ENCODE measurements around the gene IL4. TPM values are rescaled to one million over a fixed set of nuclear protein-coding genes. Genes with fewer than 3 reads are reported as not detected.

The IL4 gene
- total and polyA plus RNA-seq, 9 of the 15 experiments (the other 6 are each of a cell fraction or from before 2014, with no cell fraction given) = 0.22 to 0.62 TPM; not detected in 7

DNA sequence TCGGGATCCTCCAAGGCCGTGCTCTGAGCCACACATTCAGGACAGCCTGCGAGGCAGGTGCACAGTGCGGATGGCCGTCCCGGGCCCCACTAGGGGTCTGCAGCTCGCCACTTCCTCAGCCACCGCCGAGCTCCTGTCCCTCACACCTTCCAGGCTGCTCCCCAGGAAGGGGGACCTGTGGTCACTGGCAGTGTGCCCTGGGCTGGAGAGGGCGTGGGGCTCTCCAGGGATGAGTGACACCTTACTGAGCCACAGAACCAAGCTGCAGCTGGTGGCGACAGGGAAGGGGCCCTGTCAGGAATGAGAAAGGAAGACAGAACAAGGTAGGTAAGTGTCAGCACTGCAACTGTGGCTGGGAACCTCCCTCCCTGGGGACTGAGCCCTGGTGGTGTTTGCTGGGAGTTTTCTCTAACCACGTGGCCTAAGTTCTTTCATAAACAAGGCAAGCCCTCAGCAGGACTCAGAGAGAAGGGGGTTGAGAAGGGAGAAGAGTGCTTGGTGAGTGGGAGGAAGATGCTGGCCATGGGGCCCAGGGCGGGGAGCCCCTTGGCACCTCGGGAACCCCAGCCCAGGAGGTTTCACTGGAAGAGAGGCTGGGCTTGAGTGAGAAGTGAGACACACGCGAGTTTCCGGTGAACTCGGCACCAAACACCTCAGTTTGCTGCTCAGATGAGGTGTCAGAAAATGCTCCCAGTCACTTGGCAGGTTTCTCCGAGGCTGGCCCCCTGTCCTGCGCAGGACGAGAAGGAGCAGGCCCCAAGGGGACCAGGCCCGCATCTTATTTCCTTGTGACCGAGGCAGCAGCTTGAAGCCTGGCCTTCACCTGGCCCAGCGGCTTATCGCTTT lies 10.6 kb upstream of the IL4 start (continued):
- TF ChIP-seq, protein P1, sequence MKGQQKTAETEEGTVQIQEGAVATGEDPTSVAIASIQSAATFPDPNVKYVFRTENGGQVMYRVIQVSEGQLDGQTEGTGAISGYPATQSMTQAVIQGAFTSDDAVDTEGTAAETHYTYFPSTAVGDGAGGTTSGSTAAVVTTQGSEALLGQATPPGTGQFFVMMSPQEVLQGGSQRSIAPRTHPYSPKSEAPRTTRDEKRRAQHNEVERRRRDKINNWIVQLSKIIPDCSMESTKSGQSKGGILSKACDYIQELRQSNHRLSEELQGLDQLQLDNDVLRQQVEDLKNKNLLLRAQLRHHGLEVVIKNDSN (CRISPR knock-in tag; IDR thresholded peaks at IDR 0.05) = peak; percentile 81
- no peak for TF ChIP-seq POLR2H (tag; IDR thresholded peaks at IDR 0.05; ENCODE audit: low read depth)
- TF ChIP-seq ILK (tag; IDR thresholded peaks at IDR 0.05; ENCODE audit: borderline replicate concordance, low read depth) = no peak
- TF ChIP-seq CBX5 (IDR thresholded peaks at IDR 0.05; ENCODE audit: borderline replicate concordance, low read depth) = no peak
- no peak for TF ChIP-seq NFIX (CRISPR knock-in tag; IDR thresholded peaks at IDR 0.05; ENCODE audit: low read depth)
- TF ChIP-seq RAD21 (CRISPR knock-in tag; conservative IDR thresholded peaks at IDR 0.05 in 1 of 2, IDR thresholded peaks at IDR 0.05 in 1 of 2) = no peak
- TF ChIP-seq SRF (CRISPR knock-in tag; IDR thresholded peaks at IDR 0.05) = 0 out of 4 replicates have a peak, but pooled peaks of 1 of the 2 experiments have one; percentile 2
- TF ChIP-seq, protein P2, sequence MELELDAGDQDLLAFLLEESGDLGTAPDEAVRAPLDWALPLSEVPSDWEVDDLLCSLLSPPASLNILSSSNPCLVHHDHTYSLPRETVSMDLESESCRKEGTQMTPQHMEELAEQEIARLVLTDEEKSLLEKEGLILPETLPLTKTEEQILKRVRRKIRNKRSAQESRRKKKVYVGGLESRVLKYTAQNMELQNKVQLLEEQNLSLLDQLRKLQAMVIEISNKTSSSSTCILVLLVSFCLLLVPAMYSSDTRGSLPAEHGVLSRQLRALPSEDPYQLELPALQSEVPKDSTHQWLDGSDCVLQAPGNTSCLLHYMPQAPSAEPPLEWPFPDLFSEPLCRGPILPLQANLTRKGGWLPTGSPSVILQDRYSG (tag; conservative IDR thresholded peaks at IDR 0.05; ENCODE audit: low read depth) = no peak
- TF ChIP-seq ZFP30 (CRISPR knock-in tag; IDR thresholded peaks at IDR 0.05; ENCODE audit: borderline replicate concordance) = no peak
- TF ChIP-seq SMAD4 (CRISPR knock-in tag; conservative IDR thresholded peaks at IDR 0.05) = peak; percentile 1; the same call in 1 of the 2 replicates
- TF ChIP-seq TAF9B (IDR thresholded peaks at IDR 0.05; ENCODE audit: partially characterized antibody) = no peak
- TF ChIP-seq RB1 (IDR thresholded peaks at IDR 0.05; ENCODE audit: low read depth) = no peak
- TF ChIP-seq CHD4 (IDR thresholded peaks at IDR 0.05; ENCODE audit: insufficient read depth, insufficient replicate concordance, low read depth, low read length, poor library complexity, severe bottlenecking) = no peak
- TF ChIP-seq CBX3 (IDR thresholded peaks at IDR 0.05; ENCODE audit: borderline replicate concordance in 1 of 2, low read length in 2 of 2) = no peak
- no peak for TF ChIP-seq SMAD3 (CRISPR knock-in tag; conservative IDR thresholded peaks at IDR 0.05)
- TF ChIP-seq ZNF311 (CRISPR knock-in tag; IDR thresholded peaks at IDR 0.05) = no peak; the same call in 1 of the 2 replicates
- no peak for TF ChIP-seq POLR3G (IDR thresholded peaks at IDR 0.05; ENCODE audit: extremely low read depth, insufficient read length, insufficient replicate concordance)
- no peak for TF ChIP-seq CCNT2 (IDR thresholded peaks at IDR 0.05; ENCODE audit: borderline replicate concordance, extremely low read depth, insufficient read length, low read depth, low read length)
- TF ChIP-seq, protein P3, sequence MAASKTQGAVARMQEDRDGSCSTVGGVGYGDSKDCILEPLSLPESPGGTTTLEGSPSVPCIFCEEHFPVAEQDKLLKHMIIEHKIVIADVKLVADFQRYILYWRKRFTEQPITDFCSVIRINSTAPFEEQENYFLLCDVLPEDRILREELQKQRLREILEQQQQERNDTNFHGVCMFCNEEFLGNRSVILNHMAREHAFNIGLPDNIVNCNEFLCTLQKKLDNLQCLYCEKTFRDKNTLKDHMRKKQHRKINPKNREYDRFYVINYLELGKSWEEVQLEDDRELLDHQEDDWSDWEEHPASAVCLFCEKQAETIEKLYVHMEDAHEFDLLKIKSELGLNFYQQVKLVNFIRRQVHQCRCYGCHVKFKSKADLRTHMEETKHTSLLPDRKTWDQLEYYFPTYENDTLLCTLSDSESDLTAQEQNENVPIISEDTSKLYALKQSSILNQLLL (CRISPR knock-in tag; IDR thresholded peaks at IDR 0.05; ENCODE audit: borderline replicate concordance) = no peak
- TF ChIP-seq ESRRA (IDR thresholded peaks at IDR 0.05; ENCODE audit: borderline replicate concordance, low read depth) = no peak
- no peak for TF ChIP-seq SIRT6 (IDR thresholded peaks at IDR 0.05; ENCODE audit: low read depth, low read length)
- TF ChIP-seq NCOR1 (IDR thresholded peaks at IDR 0.05) = no peak
- no peak for TF ChIP-seq ILF3 (IDR thresholded peaks at IDR 0.05; ENCODE audit: borderline replicate concordance)
- 0 out of 2 replicates have a peak, but pooled peaks have one; percentile 46 for TF ChIP-seq GTF2A2 (tag; IDR thresholded peaks at IDR 0.05)

Measured in K562 (cell line).